Transverse colon (tissue), 4 donors: ENCODE results near the gene PACS2. TPM values are rescaled to one million over a fixed set of nuclear protein-coding genes. Genes with fewer than 3 reads are reported as not detected.
"Not testable (repeated sequence)": the region's sequence is repeated elsewhere in the genome, so short reads cannot be mapped to it uniquely, and the experiment has no call there.

ENCODE experiments used
- DNase-seq: peaks from one replicate; pipeline ENCODE4 v3.0.0-alpha.2; 2019
- H3K27ac ChIP-seq, 4 donors: fragments of 200-600 bp; sonication (generic); 2 replicates each; pipeline ENCODE4 v1.5.1; 2016 to 2018; ENCODE audit warnings: inconsistent platforms in 4 of 4
- H3K27me3 ChIP-seq: fragments of 200-600 bp; sonication (generic); 2 replicates; pipeline ENCODE4 v1.5.1; 2017; ENCODE audit warnings: inconsistent platforms
- H3K36me3 ChIP-seq, 4 donors: fragments of 200-600 bp; sonication (generic); 2 replicates each; pipeline ENCODE4 v1.5.1; 2017 to 2019; ENCODE audit warnings: inconsistent platforms in 4 of 4
- H3K4me1 ChIP-seq, 4 donors: fragments of 200-600 bp; sonication (generic); 2 replicates each; pipeline ENCODE4 v1.5.1; 2017 to 2020; ENCODE audit warnings: inconsistent platforms in 4 of 4
- H3K4me3 ChIP-seq, 4 donors: fragments of 200-600 bp; sonication (generic); 1 replicate in 1 of 4; 2 replicates in 3 of 4; pipeline versions ENCODE4 v1.5.1 to v1.6.1; 2017 to 2019; ENCODE audit warnings: inconsistent platforms in 4 of 4
- H3K9me3 ChIP-seq, 2 donors: fragments of 200-600 bp; sonication (generic); 2 replicates each; pipeline ENCODE4 v1.5.1; 2017 to 2019; ENCODE audit warnings: inconsistent platforms in 2 of 2
- CTCF ChIP-seq, 5 experiments: fragments of 200-600 bp in 3 of 5; fragments of 450-650 bp in 2 of 5; sonication (generic) in 3 of 5; IDR thresholded peaks; 1 replicate in 2 of 5; 2 replicates in 3 of 5; pipeline ENCODE4 v1.5.1; 2016 to 2017; ENCODE audit warnings: antibody characterized with exemption in 5 of 5, inconsistent platforms in 3 of 5, mild to moderate bottlenecking in 2 of 5, moderate library complexity in 1 of 5
- EP300 ChIP-seq: sonication (generic); formaldehyde crosslinking; IDR thresholded peaks from one replicate; pipeline ENCODE4 v1.6.1; 2017; ENCODE audit warnings: antibody characterized with exemption, low read depth
- POLR2A ChIP-seq: fragments of 450-650 bp; IDR thresholded peaks from one replicate; pipeline ENCODE4 v1.6.1; 2016; ENCODE audit warnings: antibody characterized with exemption, mild to moderate bottlenecking, moderate library complexity
- POLR2AphosphoS5 ChIP-seq, 3 donors: sonication (generic); formaldehyde crosslinking; IDR thresholded peaks; one replicate each; pipeline ENCODE4 v1.6.1; 2016; ENCODE audit warnings: antibody characterized with exemption in 3 of 3
- WGBS, 2 donors: methylation state at CpG; one replicate each; pipeline ENCODE4 v1.1.5; 2018; ENCODE audit warnings: low coverage in 1 of 2; 5-methylcytosine and 5-hydroxymethylcytosine counted together
- in situ Hi-C, 4 donors: fragments of 200-750 bp; cut with MboI; loops; one replicate each; pipeline versions ENCODE4 v1.15.0 to v1.15.1; 2017; ENCODE audit warnings: low sequenced_read_pairs in 3 of 4, low pct_ligation_motif_present in 1 of 4, low pct_unique_long_range_greater_than_20kb in 1 of 4
- intact Hi-C: fragments of 100-400 bp; cut with DNase I; formaldehyde crosslinking; loops from one replicate; pipeline ENCODE4 v1.15.1; 2023; ENCODE audit warnings: low total_unique reads
- total RNA-seq, 4 donors: library from RNA; depleted of rRNA; stranded (reverse); fragments of >200 nt; gene quantifications; one replicate each; pipeline ENCODE4 v1.1.0, GENCODE V29; 2016

PACS2 gene
- total RNA-seq, 4 donors from 2014 or later = 63.0 to 249 (median 135) TPM

- peaks cover 0 to 22% (median 5%) of the 10 kb centered on the region in 4 donors for H3K4me1 ChIP-seq
Measured at GRCh38 chr14:105326568-105326867, 12.0 kb downstream of the PACS2 start.

GRCh38 chr14:105326891-105327694, 12.5 kb downstream of the PACS2 start:
- DNase-seq = no peak
- in situ Hi-C loops (no loop called here), intact Hi-C loops (no loop called here)
- no peaks in the 10 kb centered on the region for H3K36me3 ChIP-seq
- H3K9me3 ChIP-seq = no peaks in the 10 kb centered on the region
- no peaks in the 10 kb centered on the region for H3K27me3 ChIP-seq
- TF ChIP-seq POLR2A (no peak), POLR2AphosphoS5 (IDR thresholded peaks at IDR 0.05) (no peak), CTCF (IDR thresholded peaks at IDR 0.05) (no peak), EP300 (no peak)
- peaks cover 0 to 22% (median 5%) of the 10 kb centered on the region in 4 donors for H3K4me1 ChIP-seq
- WGBS, 2 donors = 70 to 85% methylated on average over 2 to 34 of the region's 34 CpGs
- H3K27ac ChIP-seq = no peak overlapping the region
- no peak overlapping the region for H3K4me3 ChIP-seq

More at GRCh38 chr14:105326568-105326867, 12.0 kb downstream of the PACS2 start:
- 89% methylated on average over 8 of the region's 9 CpGs; no CpG with 5 or more reads in 1 of the 2 donors for WGBS, 2 donors
- no peaks in the 10 kb centered on the region for H3K9me3 ChIP-seq
- in situ Hi-C loops = no loop called here
- no peaks in the 10 kb centered on the region for H3K36me3 ChIP-seq
- intact Hi-C loops = no loop called here
- no peak overlapping the region for H3K27ac ChIP-seq
- no peak for DNase-seq
- no peak overlapping the region for H3K4me3 ChIP-seq
- no peaks in the 10 kb centered on the region for H3K27me3 ChIP-seq
- TF ChIP-seq CTCF (IDR thresholded peaks at IDR 0.05) (no peak), POLR2AphosphoS5 (IDR thresholded peaks at IDR 0.05) (no peak), EP300 (no peak), POLR2A (no peak)

- H3K27me3 ChIP-seq, DNase-seq, H3K9me3 ChIP-seq, H3K4me3 ChIP-seq, intact Hi-C loops, H3K27ac ChIP-seq, in situ Hi-C loops, H3K36me3 ChIP-seq: not testable (repeated sequence)
- WGBS, 2 donors = 91% methylated on average over 11 of the region's 17 CpGs; no CpG with 5 or more reads in 1 of the 2 donors
- peaks cover 0 to 19% (median 5%) of the 10 kb centered on the region in 4 donors for H3K4me1 ChIP-seq
Measured at GRCh38 chr14:105327695-105328045, 13.1 kb downstream of the PACS2 start.

- H3K4me3 ChIP-seq = no peak overlapping the region
- WGBS, 2 donors = 86% methylated on average over 12 of the region's 12 CpGs; no CpG with 5 or more reads in 1 of the 2 donors
- intact Hi-C loops = no loop called here
- no peaks in the 10 kb centered on the region for H3K27me3 ChIP-seq
- H3K36me3 ChIP-seq = no peaks in the 10 kb centered on the region
- TF ChIP-seq EP300 (no peak), POLR2A (no peak), POLR2AphosphoS5 (IDR thresholded peaks at IDR 0.05) (no peak), CTCF (IDR thresholded peaks at IDR 0.05) (no peak)
- no peak for DNase-seq
- H3K4me1 ChIP-seq = peaks cover 0 to 14% (median 5%) of the 10 kb centered on the region in 4 donors
- in situ Hi-C loops = no loop called here
- no peak overlapping the region for H3K27ac ChIP-seq
- H3K9me3 ChIP-seq = no peaks in the 10 kb centered on the region
Measured at GRCh38 chr14:105328070-105328677, 13.6 kb downstream of the PACS2 start.
